ENCODE results near the gene PRDX1.
A peak's percentile ranks its signal among the peaks of the same experiment; 100 is the strongest.
"Not testable (repeated sequence)": the region's sequence is repeated elsewhere in the genome, so short reads cannot be mapped to it uniquely, and the experiment has no call there.

The PRDX1 gene

DNA sequence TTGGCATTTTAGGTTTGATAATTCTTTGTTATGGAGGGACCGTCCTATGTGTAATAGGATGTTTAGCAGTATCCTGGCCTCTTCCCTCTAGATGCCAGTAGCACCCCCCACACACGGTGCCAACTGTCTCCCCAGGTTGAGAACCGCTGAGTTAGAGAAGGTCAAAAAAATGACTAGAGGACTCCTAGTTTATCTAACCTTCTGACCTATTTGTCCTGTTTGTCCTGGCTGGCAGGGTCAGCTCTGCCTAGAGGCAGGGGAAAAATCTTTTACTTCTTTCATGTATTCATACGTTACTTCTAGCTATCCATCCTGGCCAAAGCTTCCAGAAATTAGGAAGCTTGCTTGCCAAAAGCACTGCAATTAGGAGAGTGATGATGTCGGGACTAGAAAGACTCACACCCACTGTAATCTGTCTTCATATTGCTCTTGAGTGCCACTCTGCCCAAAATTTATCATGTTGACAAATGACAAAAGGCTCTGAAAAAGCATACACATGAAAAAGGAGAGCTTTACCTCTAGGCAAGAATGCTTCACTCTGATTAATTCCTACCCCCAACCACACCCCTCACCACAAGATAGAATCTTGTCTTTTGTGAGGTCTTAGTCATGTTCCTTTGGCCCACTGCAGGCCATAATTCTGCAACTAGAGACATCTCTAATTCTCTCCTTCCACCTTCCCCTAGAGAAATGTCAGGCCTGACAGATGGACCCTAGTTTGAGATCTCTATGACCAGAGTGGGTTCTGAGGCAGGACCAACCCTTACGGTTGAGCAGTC, 14.5 kb upstream of the PRDX1 start:
- no peak for DNase-seq

DNA sequence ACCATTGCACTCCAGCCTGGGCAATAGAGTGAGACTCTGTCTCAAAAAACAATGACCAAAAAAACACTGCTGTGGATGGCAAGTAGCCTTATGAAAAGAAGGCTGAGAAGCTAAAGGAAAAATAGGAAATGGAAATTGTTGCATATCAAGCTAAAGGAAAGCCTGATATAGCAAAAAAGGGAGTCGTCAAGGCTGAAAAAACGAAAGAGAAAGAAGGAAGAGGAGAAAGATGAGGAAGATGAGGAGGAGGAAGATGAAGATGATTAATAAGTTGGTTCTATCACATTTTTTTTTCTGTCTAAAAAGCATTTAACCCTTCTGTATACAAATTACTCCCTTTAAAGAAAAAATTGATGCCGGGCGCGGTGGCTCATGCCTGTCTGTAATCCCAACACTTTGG, 10.2 kb upstream of the PRDX1 start:
- no peak for DNase-seq

DNA sequence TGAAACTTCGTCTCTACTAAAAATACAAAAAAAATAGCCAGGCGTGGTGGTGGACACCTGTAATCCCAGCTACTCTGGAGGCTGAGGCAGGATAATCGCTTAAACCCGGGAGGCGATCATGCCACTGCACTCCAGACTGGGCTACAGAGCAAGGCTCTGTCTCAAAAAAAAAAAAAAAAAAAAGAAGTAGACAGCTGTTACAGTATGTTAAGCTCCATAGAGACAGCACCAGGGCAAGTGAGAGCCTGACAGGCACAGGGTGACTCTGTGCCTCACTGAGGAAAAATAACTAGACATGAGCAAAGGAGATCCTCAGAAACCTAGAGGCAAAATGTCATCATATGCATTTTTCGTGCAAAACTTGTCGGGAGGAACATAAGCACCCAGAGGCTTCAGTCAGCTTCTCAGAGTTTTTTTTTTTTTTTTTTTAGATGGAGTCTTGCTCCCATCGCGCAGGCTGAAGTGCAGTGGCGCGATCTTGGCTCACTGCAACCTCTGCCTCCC, 9.0 kb upstream of the PRDX1 start:
- no peak for DNase-seq

DNA sequence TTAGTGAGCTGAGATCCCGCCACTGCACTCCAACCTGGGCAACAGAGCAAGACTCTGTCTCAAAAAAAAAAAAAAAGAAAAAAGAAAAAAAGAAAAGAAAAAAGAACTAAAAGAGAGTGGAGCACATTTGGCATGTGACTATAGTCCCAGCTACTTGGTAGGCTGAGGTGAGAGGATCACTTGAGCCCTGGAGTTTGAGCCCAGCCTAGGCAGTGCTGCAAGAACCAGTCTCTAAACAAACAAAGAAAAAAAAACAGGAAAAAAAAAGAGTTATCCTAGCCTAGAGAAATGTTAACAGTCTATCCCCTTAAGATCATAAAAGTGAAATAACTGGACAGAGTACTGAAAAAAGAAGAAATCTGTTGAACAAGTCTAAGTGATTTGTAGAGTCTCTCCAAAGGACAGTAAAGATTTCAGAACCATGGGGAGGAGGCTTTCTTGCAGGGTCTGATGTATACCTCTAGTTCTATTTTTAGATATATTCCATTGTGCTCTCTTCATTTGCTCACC, 4.5 kb upstream of the PRDX1 start:
- DNase-seq: peak; percentile 17

DNA sequence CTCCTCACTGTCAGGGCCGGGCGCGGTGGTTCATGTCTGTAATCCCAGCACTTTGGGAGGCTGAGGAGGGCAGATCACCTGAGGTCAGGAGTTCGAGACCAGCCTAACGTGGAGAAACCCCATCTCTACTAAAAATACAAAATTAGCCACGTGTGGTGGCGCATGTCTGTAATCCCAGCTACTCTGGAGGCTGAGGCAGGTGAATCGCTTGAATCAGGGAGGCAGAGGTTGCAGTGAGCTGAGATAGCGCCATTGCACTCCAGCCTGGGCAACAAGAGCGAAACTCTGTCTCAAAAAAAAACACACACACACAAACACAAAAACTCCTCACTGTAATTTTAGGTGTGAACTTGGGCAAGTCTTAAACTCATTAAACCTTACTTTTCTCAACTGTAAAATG, 2.3 kb upstream of the PRDX1 start:
- not testable (repeated sequence) for DNase-seq

DNA sequence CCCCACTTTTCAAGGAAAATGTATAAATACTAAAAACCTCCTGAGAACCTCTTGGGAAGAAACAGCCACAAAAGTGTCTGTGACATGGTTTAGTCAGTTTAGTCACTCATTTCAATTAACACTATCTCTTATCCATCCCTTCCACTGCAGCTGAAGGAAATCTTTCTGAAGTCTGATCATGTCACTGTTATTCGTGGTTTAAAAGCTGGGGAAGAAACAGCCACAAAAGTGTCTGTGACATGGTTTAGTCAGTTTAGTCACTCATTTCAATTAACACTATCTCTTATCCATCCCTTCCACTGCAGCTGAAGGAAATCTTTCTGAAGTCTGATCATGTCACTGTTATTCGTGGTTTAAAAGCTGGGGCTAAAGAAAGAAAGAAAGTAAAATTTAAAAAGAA, 1.8 kb upstream of the PRDX1 start:
- not testable (repeated sequence) for DNase-seq

DNA sequence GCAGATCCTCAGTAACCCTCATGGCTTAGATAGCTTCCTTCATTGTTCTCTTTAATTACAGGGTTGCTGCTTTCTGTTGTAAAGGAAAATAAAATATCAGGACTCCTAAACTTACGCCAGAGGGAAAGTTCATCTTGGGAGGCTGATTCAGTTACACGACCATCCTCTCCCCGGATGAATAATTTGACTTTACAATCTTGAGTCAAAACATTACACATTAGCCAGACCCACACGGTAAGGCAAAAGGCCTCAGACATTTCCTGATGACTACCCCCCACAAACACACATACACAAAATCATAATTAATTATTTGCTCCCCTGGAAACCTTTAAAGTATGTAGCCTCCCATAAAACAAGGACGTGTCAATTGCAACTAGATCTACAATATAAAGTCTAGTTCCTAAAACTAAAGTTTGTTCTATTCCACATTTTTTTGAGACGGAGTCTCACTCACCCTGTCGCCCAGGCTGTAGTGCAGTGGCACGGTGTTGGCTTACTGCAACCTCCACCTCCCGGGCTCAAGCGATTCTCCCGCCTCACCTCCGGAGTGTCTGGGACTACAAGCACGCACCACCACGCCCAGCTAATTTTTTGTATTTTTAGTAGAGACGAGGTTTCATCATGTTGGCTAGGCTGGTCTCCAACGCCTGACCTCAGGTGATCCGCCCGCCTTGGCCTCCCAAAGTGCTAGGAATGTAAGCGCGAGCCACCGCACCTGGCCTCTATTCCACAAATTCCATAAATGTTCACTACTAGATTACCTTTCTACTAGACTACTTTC, 830 bp upstream of the PRDX1 start:
- peak; percentile 49 for DNase-seq

DNA sequence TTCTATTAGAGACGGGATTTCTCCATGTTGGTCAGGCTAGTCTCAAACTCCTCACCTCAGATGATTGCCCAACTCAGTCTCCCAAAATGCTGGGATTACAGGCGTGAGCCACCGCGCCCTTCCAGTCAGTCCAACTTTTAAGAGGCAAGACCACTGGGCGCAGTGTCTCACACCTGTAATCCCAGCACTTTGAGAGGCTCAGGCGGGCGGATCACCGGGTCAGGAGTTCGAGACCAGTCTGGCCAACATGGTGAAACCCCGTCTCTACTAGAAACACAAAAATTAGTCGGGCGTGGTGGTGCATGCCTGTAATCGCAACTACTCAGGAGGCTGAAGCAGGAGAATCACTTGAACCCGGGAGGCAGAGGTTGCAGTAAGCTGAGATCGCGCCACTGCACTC, 1.9 kb downstream of the PRDX1 start:
- DNase-seq: not testable (repeated sequence)

DNA sequence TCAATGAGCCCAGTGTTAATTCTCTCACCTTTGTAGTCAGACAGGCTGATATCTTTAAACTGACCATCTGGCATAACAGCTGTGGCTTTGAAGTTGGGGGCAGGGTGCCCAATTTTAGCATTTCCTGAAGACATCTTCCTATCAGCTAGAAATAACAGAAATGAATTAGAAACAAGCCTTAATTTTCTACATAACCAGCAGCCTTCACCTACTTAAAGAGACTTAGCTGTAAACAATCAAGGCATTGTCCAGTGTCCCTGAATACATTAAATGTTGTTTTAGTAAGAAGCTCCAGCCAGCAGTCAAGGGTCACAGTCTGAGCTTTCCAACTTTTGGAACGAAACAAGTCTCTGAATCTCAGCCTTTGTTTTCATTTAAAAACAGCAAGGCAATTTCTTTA, 2.8 kb downstream of the PRDX1 start:
- no peak for DNase-seq

DNA sequence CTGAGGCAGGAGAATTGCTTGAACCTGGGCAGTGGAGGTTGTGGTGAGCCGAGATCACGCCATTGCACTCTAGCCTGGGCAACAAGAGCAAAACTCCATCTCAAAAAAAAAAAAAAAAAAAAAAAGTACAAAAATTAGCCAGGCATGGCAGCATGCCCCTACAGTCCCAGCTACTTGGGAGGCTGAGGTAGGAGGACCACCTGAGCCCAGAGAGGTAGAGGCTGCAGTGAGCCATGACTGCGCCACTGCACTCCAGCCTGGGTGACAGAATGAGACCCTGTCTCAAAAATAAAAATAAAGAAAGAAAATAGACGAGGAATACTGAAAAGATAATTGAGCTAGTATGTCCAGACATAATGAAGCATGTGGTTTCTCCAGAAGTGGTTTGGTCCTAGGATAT, 3.3 kb downstream of the PRDX1 start:
- not testable (repeated sequence) for DNase-seq

DNA sequence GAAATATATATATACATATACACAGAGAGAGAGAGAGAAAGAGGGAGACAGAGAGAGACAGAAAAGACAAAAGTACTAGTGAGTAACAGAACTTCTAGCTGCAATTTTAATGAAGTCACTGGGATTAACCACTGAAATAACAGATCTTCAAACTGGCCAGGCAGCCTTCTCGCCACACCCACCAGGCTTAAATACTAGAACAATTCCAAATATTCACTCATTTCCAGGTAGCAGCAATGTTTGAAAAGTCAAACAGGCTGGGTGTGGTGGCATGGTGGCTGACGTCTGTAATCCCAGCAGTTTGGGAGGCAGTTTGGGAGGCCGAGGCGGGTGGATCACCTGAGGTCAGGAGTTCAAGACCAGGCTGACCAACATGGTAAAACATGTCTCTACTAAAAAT, 5.2 kb downstream of the PRDX1 start:
- DNase-seq: no peak

DNA sequence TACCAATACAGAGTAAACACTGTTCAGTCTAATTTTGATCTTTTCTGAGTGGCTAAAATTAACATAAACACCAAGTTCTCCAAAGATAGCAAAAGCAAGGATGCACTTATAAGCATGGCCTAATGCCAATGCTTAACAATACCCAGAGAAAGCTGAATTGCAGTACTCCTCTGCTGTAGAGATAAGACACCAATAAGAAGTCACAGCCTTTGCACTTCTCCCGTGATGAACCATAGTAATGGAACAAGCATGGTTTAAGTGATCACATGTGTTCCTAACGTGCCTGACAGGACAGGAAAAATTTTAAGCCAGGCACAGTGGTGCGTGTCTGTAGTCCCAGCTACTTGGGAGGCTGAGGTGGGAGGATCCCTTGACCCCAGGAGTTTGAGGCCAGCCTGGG, 5.6 kb downstream of the PRDX1 start:
- DNase-seq: no peak

DNA sequence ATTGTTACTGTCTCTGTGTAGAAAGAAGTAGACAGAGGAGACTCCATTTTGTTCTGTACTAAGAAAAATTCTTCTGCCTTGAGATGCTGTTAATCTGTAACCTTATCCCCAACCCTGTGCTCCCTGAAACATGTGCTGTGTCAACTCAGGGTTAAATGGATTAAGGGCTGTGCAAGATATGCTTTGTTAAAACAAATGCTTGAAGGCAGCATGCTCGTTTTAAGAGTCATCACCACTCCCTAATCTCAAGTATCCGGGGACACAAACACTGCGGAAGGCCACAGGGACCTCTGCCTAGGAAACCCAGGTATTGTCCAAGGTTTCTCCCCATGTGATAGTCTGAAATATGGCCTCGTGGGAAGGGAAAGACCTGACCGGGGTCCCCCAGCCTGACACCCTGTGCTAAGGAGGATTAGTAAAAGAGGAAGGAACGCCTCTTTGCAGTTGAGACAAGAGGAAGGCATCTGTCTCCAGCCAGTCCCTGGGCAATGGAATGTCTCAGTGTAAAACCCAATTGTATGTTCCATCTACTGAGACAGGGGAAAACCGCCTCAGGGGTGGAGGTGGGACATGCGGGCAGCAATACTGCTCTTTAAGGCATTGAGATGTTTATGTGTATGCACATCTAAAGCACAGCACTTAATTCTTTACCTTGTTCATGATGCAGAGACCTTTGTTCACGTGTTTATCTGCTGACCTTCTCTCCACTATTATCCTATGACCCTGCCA, 8.0 kb downstream of the PRDX1 start:
- DNase-seq: not testable (repeated sequence)

DNA sequence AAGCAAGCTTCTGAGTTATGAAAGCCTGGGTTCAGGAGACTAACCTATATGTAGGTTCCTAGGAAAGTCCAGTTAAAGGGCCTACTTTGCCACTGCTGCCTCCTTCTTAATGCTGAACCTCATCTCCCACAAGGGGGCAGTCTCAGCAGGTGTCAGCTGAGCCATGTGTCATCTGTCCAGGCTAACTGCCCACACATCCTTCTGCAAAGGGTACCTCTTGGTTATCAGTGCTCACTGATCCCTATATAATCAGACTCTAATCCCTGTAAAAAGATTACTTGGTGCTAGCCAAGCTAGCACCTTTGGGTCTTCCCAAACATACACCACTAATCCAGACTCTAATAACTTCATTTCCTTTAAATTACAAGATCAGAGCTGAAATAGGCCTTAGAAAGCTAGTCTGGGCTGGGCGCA, 9.0 kb downstream of the PRDX1 start:
- DNase-seq: peak; percentile 53

DNA sequence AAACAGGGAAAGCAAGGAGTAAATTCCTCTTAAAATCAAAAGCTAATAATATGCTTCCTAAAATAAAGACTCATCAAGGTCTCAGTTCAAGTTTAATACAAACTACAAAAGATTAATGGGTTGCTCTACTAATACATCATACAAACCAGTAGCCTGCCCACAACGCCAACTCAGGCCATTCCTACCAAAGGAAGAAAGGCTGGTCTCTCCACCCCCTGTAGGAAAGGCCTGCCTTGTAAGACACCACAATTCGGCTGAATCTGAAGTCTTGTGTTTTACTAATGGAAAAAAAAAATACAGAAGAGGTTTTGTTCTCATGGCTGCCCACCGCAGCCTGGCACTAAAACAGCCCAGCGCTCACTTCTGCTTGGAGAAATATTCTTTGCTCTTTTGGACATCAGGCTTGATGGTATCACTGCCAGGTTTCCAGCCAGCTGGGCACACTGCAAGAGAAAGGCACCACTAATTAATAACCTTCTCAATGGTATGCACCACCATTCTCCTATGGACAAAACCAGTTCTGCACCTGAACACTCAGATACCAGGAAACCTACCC, 10.6 kb downstream of the PRDX1 start:
- no peak for DNase-seq

DNA sequence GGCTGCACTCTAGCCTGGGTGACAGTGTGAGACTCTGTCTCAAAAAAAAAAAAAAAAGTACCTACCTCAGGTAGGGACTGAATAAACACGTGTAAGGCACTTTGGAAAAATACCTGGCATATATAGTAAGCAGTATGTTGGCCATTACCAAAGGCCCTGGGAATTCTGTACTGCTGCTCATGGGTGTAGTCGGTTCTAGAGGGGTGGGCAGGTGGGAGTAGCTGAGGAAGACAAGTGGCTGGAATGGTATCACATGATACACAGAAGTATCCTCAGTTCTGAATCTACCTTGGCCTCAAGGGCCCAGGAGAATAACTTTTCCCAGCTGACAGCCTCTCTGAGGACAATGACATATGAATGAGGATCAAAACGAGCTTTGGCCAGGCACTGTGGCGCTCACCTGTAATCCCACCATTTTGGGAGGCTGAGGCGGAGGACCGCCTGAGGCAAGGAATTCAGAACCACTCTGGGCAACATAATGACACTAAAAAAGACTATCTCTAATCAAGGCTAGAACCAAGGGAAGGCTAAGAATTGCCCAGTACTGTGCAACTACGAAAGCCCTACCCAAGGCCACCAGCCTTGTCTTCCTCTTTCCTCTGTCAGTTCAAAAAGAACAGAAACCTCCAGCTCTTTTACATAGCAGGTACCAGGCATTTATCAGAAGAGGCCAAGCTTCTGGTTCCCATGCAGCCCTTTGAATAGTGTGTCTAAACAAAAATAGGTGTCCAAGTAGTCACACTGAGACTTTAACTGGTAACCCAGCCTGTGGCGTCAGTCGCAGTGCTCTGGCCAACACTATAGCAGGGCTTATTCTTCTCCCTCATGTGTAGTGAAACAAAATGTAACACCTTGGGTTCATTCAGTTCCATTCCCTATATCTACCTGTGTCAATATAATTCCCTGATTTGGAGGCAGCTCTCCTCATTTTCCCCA, 11.4 kb downstream of the PRDX1 start:
- DNase-seq: no peak

DNA sequence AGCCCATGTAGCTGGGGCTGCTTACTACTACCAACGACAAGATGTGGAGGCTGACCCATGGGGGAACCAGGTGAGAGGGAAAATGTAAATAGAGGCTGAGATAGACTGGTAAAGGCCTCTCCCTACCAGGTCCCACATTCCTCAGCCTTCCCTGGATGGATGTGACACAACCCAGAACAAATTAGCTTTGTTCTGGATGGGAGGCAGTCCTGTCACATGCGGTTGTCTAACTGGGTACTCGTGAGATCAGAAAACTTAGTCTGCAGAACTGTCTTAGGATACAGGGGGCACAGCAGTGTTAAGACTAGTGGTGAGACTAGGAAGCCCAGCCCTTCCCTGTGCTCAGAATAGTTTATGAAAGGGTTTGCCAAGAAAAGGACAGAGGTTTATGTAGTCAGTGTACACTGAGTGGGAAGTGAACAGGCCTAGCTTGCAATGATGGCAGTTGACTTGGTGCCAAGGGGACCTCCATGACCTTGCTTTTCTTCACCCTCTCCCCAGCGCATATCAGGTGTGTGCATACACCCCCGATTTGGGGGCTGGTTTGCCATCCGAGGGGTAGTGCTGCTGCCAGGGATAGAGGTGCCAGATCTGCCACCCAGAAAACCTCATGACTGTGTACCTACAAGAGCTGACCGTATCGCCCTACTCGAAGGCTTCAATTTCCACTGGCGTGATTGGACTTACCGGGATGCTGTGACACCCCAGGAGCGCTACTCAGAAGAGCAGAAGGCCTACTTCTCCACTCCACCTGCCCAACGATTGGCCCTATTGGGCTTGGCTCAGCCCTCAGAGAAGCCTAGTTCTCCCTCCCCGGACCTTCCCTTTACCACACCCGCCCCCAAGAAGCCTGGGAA, 13.2 kb downstream of the PRDX1 start:
- no peak for DNase-seq

DNA sequence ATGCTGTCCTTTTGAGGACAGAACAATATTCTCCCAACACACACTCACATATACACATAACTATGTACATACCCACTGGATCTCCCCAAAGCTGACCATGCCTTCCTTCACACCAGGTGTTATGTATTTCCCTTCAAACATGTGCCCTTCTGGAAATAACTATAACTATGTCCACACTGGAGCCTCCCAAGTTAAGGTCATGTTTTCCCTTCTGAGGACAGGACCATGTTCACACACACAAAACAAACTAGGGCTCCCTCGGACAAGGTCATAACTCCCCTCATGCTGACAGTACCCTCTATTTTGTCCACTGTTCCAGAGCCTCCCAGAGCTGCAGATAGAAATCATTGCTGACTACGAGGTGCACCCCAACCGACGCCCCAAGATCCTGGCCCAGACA, 13.8 kb downstream of the PRDX1 start:
- no peak for DNase-seq

DNA sequence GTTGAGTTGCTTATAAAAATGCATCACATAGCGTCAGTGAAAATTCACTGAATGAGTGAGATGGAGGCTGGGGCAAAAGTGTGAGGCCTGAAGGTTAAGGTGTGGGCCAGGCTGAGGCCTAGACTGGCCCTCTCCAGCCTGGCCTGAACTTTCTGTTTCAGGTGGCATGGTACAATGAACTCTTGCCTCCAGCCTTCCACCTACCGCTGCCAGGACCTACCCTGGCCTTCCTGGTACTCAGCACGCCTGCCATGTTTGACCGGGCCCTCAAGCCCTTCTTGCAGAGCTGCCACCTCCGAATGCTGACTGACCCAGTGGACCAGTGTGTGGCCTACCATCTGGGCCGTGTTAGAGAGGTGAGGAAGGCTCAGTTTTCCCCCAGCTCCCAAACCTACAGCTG, 14.5 kb downstream of the PRDX1 start:
- no peak for DNase-seq

DNA sequence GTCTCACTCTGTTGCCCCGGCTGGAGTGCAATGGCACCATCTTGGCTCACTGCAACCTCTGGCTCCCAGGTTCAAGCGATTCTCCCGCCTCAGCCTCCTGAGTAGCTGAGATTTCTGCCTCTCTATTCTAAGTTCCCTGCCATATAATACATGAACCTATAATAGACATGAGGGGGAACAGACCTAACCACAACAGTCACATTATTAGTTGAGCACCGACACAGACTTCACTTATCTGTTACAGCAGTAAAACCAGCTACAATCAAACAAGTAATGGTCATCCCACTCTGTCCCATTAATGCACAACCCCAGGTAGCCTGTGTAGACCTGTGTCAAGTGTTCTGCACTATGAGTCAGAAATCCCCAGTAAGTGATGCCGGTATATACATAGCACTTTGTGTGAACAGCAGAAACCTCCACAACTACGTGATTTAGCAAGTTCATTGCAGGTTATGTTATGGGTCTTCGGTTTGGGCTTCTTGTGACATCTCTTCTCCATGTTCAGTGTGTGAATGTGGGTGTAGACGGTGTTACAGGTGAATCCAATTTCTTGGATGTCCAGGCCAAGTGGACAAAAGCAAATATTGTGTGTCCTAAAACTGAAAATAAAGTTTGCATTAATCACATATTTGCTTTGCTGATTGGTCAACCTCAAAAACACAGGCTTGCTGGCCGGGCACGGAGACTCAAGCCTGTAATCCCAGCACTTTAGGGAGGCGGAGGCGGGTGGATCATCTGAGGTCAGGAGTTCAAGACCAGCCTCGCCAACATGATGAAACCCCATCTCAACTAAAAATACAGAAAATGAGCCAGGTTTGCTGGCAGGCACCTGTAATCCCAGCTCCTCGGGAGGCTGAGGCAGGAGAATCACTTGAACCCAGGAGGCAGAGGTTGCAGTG, 18.0 kb downstream of the PRDX1 start:
- no peak for DNase-seq
